ENCODE measurements around the gene ADSL. TPM values are rescaled to one million over a fixed set of nuclear protein-coding genes. Genes with fewer than 3 reads are reported as not detected.

ADSL gene
- total and polyA plus RNA-seq, 9 of the 15 experiments (the other 6 are each of a cell fraction or from before 2014, with no cell fraction given): 112 to 322 (median 146) TPM

DNA sequence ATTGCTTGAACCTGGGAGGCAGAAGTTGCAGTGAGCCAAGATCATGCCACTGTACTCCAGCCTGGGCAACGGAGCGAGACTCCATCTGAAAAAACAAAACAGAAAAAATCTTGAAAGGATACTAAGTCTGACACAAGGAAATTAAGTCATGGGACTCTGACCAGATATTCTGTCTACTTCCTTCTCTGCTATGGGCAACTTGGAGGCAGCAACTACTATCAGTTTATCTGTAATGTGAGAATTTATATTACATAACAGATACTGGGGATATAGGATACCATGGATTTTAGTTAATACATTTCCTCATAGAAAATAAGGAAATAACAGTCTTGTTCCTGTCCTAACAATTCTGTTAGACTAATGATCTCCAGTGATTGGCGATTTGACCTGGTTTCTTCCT, 22.5 kb downstream of the ADSL start (continued):
- TF ChIP-seq, protein P1, sequence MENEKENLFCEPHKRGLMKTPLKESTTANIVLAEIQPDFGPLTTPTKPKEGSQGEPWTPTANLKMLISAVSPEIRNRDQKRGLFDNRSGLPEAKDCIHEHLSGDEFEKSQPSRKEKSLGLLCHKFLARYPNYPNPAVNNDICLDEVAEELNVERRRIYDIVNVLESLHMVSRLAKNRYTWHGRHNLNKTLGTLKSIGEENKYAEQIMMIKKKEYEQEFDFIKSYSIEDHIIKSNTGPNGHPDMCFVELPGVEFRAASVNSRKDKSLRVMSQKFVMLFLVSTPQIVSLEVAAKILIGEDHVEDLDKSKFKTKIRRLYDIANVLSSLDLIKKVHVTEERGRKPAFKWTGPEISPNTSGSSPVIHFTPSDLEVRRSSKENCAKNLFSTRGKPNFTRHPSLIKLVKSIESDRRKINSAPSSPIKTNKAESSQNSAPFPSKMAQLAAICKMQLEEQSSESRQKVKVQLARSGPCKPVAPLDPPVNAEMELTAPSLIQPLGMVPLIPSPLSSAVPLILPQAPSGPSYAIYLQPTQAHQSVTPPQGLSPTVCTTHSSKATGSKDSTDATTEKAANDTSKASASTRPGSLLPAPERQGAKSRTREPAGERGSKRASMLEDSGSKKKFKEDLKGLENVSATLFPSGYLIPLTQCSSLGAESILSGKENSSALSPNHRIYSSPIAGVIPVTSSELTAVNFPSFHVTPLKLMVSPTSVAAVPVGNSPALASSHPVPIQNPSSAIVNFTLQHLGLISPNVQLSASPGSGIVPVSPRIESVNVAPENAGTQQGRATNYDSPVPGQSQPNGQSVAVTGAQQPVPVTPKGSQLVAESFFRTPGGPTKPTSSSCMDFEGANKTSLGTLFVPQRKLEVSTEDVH (IDR thresholded peaks at IDR 0.05; ENCODE audit: low read depth, partially characterized antibody): no peak
- TF ChIP-seq ZBTB8A (IDR thresholded peaks at IDR 0.05; ENCODE audit: partially characterized antibody): no peak
- TF ChIP-seq, protein P2, sequence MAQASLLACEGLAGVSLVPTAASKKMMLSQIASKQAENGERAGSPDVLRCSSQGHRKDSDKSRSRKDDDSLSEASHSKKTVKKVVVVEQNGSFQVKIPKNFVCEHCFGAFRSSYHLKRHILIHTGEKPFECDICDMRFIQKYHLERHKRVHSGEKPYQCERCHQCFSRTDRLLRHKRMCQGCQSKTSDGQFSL (CRISPR knock-in tag; IDR thresholded peaks at IDR 0.05): no peak
- TF ChIP-seq, protein P2 (tag; IDR thresholded peaks at IDR 0.05): no peak

DNA sequence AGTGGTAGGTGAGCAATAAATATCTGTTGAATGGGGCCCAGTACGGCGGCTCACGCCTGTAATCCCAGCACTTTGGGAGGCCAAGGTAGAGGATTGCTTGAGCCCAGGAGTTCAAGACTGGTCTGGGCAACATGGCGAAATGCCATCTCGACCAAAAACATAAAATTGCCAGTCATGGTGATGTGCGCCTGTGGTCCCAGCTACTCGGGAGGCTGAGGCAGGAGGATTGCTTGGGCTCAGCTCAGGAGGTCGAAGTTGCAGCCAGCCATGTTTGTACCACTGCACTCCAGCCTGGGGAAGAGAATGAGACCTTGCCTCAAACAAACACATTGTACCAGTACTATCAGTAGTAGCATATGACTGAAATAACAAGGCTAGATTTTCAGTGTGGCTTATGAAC, 28.3 kb downstream of the ADSL start:
- Histone ChIP-seq H4K20me1 (replicated peaks; ENCODE audit: control insufficient read depth, insufficient read depth, low read length) (no peaks in the 10 kb centered on the region), H3K9me1 (ENCODE audit: control insufficient read depth, insufficient read depth, low read length) (no peaks in the 10 kb centered on the region), H3K4me3 (no peak overlapping the region), H3K36me3 (ENCODE audit: control insufficient read depth, insufficient read depth, low read length) (peaks cover 19% of the 10 kb centered on the region), H3K9me3 (replicated peaks; ENCODE audit: control insufficient read depth, insufficient read depth, low read depth, low read length) (no peaks in the 10 kb centered on the region), H2AFZ (ENCODE audit: low read depth, low read length) (no peak overlapping the region), H3K9ac (ENCODE audit: insufficient read depth in 1 of 2, low read depth in 2 of 2, low read length in 2 of 2) (no peak overlapping the region), H3K27ac (ENCODE audit: extremely low read depth, low read depth, low read length) (no peak overlapping the region), H3K79me2 (ENCODE audit: control insufficient read depth, insufficient read depth, low read length) (peaks cover 46% of the 10 kb centered on the region), H3K4me2 (ENCODE audit: insufficient read depth, low read length) (no peak overlapping the region), H3K4me1 (replicated peaks in 1 of 2; ENCODE audit: control insufficient read depth in 2 of 2, insufficient read depth in 2 of 2, low read length in 2 of 2) (peaks cover 0 to 14% of the 10 kb centered on the region in 2 experiments; a peak in 3 of 5 replicates), H3K27me3 (ENCODE audit: control insufficient read depth in 2 of 2, insufficient read depth in 2 of 2, low read length in 2 of 2) (no peaks in the 10 kb centered on the region)
- 92% methylated on average over 8 of the region's 8 CpGs for WGBS (ENCODE audit: insufficient coverage, low coverage, missing lambda C conversion rate)
- ATAC-seq: no peak
- no peak for TF ChIP-seq TRIM24 (IDR thresholded peaks at IDR 0.05)
- CTCF ChIA-PET (ENCODE audit: low intra/inter-chr PET ratio): no interaction called here
- no TSS peak for BruUV-seq (replicated peaks)
- in situ Hi-C loops (cut with MboI) (no loop called here), intact Hi-C loops (cut with micrococcal nuclease) (no loop called here)
- no peak for DNase-seq (ENCODE audit: extremely low read depth in 1 of 4, low spot score in 3 of 4)
- FAIRE-seq: no peak
- POLR2A ChIA-PET: interaction anchor here (1.0 to 1.4 kb wide), 2 partner anchors 10 to 13 kb away, joined by 3 to 4 read pairs; no protein-coding TSS in a partner anchor

All from K562 (cell line).